Measurements from ENCODE around the gene DMAP1.
"Not testable (repeated sequence)": the region's sequence is repeated elsewhere in the genome, so short reads cannot be mapped to it uniquely, and the experiment has no call there.

The DMAP1 gene, protein sequence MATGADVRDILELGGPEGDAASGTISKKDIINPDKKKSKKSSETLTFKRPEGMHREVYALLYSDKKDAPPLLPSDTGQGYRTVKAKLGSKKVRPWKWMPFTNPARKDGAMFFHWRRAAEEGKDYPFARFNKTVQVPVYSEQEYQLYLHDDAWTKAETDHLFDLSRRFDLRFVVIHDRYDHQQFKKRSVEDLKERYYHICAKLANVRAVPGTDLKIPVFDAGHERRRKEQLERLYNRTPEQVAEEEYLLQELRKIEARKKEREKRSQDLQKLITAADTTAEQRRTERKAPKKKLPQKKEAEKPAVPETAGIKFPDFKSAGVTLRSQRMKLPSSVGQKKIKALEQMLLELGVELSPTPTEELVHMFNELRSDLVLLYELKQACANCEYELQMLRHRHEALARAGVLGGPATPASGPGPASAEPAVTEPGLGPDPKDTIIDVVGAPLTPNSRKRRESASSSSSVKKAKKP

DNA sequence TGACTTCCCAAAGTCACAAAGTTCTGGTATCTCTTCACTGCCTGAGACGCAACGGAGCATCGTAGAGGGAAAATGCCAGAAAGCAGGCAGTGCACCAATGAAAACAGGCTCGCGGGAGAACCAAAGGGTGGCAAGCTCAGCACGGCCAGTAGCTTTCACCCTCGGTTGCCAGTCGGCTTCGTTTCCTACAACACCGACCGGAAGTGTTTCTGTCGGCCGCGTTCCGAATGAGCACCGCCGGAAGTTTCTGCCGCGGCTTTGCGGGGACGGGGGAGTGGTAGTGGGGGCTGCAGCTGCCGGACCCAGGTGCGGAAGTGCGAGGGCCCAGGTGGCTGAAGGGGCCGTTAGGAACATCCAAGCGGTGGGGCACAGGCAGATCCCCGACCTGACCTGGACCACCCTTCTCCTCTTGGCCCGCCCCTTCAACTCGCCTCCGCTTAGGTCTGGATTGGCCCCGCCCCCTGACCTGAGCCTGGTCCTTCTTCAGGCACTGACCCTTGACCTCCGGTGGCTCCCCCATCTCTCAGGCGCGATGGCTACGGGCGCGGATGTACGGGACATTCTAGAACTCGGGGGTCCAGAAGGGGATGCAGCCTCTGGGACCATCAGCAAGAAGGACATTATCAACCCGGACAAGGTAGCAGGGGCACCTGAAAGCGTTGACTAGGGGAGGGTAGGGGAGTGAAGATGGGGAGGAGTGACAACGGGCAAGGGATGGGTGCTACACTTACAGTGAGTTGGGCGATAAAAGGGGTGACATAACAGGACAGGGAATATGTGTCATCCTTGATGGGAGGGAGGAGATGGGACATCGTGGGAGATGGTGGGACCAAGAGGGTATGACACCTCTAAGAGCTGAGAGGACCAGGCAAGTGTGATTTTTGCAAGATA is at the start of gene DMAP1:
Gene DMAP1, plus strand, starts transcription at position 250 of the 891 bp plus-strand sequence. Its CDS starts 283 bp downstream, at position 533.
- DNase-seq, result peak; percentile 80

DNA sequence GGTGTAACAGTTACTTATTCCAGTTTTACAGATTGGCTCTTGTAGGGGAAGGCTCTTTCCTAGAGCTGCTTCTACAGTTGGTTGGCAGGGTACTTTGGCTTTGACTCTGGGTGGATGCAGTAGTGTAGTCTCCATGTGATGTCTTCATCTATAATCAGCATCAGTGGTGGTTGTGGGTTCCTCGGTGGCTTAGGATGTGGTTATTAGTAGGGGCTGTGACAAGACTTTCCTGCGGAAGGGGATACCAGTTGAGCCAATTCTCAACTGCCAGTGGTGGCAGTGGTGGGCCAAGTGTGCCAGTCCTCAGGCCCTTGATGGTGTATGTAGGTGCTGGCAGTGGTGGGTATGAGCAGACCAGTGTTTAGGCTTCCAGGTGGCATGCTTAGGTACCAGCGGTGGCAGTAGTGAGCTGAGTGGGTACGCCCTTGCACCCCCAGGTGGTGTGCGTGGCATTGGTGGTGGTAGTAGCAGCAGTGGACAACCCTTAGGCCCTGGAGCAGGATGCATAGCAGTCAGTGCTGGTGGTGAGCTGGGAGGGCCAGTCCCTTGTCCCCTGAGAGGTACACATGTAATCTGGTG is 44.7 kb upstream of the DMAP1 start:
- no peak for DNase-seq

DNA sequence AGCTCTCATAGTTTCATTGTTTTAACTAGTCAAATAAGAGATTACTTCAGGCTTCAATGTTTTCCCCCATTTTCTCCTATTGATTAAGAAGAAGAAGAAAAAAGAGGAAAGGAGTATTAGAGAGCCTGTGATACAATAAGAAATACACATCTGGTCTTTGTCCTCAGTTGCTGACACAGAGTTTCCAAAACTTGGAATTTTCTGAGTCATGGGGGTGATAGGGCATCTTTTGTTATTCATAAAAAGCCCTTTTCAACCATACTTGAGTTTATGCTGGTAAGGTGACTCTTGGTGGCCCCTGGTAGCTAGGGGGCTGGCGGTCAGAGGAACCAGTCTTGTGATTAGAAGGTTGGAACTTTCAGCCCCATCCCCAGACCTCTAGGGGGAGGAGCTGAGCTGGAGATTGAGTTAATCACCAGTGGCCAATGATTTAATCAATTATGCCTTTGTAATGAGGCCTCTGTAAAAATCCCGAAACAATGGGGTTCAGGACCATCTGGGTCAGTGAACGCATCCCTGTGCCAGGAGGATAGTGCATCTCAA is 42.9 kb upstream of the DMAP1 start:
- DNase-seq, result no peak

DNA sequence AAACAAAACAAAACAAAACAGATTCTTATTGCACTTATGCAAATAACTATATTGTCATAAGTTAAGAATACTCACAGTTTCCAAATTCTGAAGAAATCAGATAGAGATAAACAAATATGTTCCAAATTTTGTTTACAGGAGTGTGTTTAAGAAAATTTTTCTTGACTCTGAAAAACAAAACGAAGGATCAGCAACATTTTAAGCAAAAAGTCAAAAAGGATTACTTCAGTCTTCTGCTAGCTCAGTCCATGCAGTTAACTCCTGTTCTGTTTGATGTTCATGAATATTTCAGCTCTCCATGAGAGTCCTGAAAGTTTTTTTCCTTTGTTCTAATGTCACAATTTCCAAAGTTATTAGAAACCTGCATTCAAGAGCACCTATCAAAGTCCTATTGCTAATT is 38.6 kb upstream of the DMAP1 start:
- DNase-seq, result no peak

DNA sequence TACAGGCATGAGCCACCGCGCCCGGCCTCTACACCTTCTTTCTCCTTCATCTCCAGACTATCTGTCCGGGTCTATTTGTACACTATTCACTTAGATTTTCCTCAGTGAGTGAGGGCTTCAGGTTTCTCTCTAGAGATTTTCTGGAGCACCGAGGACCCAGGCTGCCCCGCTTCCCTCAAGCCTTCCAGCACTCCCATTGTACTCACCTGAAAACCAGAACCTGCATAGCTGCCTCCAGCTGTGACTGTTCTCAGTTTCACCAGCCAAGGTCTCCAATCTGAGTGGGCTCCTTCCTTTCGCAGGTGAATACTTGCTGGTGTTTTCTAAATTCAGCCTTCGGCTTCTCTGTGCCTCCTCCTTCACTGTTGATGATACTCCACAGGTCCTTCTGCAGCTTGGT is 12.9 kb upstream of the DMAP1 start:
- no peak for DNase-seq

DNA sequence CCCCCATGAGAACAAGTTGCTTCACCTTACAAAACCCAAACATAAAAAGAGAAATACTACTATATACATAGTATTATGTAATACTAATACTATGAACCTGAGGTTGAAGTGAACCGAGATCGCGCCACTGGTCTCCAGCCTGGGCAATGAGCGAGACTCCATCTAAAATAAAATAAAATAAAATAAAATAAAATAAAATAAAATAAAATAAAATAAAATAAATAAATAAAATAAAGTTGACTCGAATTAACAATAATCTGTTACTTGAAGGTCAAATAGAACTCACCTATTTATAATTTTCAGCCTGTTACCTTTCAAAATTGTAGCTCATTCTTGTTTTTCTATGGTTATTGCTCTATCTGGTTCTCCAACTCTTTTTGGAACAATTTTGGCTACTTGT is 6.7 kb upstream of the DMAP1 start:
- not testable (repeated sequence) for DNase-seq

DNA sequence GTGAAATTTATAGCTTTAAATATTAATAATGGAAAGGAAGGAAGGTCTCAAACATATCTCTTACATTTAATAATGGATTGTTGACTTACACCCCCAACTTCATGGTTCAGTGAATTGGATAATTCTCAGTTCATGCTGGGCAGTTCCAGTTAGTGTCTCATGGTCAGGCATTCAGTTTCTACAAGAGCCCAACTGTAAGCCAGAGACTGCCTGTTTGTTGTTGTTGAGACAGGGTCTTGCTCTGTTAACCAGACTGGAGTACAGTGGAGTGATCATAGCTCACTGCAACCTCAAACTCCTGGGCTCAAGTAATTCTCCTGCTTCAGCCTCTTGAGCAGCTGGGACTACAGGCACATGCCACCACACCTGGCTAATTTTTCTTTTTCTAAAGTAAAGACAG is 5.0 kb upstream of the DMAP1 start:
- DNase-seq, result no peak

DNA sequence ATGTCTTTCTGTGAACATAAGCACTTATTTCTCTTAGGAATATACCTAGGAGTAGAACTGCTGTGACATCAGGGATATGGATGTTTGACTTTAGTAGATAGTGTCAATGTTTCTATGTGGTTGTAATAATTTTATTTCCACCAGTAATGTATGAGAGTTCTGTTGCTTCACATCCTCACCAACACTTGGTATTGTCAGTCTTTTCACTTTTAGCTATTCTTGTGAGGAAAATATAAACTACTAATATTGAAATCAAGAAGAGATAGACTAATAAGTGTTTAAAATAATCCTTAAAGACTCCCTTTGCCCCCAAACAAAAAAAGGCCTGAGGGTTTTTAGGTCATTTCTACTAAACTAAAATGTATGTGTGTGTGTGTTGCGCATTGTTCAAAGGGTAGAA is 2.7 kb upstream of the DMAP1 start:
- no peak for DNase-seq

DNA sequence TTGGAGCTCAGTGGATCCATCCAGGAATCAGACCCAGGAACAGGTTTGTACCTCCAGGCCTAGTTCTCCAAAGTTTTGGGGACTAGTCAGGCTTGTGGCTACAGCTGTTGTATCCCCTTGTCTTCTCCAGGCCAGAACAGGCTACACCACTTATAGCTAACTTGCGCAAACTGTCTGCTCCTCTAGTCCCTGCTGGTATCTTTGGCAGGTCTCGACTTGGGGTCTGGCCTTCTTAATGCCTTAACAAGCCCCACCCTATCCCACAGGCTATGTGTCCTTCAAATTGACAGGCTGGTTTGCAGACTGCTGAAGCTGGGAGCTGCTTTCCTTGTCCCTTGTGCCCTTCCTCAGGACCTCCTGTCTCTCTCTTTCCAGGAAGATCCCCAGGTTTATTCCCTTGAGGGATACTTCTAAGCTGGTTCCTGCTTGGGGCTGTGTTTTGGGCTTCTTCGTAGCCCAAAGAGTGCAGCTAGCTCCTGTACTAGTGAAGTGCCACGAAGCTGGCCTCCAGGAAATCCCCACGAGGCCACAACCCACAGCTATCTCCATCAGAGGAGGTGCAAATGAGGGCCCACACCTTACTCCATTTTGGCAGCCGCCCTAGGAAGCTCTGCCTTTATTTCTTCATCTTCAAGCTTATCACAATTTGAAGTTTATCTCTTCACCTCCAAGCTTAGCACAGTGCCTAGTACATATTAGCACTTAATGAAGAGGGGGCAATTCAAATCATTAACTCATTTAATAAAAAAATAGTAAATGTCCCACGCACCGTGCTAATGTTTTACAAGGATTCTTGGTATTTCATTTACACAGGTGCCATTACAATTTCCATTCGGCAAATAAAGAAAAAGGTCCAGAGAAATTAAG is 683 bp upstream of the DMAP1 start:
- DNase-seq, result peak; percentile 28

DNA sequence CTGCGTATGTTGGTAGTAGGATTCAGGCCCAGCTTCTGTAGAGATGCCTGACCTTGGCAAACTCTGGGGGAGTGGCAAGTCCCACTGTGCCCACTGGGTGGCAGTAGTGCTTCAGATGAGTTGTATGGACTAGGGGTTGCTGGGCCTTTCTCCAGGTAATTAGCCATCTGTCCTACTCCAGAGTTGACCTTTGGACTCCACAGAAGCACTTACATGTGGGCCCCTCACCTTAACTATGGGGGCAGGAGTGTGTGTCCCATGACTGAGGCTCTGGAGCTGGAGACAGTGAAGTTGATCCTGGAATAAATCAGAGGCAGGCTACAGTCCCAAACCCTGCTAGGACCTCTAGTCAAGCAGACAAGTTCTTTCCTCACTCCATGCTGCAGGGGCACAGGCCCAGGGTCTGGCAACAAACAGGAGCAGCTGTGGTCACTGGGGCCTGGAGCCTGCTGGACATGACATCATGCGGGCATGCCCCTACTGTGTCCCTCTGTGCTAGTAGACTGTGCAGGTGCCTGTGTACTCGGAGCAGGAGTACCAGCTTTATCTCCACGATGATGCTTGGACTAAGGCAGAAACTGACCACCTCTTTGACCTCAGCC is 4.6 kb downstream of the DMAP1 start:
- DNase-seq, result peak; percentile 76

DNA sequence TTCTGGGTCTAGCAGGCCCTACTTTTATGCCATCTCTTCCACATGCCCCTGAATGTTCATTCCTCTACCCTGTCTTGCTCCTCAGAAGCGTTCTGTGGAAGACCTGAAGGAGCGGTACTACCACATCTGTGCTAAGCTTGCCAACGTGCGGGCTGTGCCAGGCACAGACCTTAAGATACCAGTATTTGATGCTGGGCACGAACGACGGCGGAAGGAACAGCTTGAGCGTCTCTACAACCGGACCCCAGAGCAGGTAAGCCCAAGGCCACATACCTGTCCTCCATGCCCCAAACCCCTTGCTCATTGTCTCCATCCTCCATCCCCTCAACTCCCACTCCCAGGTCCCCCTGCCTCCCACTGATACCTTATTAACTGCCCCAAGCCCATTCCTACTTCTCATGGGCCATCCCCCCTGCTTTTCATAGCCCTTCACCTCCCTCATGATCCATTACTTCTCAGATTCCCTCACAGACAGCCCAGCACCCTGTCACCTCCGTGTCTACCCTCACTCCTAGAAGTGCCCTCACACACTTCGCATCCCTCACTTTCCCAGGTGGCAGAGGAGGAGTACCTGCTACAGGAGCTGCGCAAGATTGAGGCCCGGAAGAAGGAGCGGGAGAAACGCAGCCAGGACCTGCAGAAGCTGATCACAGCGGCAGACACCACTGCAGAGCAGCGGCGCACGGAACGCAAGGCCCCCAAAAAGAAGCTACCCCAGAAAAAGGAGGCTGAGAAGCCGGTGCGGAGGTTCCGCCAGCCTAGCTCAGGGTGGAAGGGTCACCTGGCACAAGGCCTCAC is 5.4 kb downstream of the DMAP1 start:
- no peak for DNase-seq

DNA sequence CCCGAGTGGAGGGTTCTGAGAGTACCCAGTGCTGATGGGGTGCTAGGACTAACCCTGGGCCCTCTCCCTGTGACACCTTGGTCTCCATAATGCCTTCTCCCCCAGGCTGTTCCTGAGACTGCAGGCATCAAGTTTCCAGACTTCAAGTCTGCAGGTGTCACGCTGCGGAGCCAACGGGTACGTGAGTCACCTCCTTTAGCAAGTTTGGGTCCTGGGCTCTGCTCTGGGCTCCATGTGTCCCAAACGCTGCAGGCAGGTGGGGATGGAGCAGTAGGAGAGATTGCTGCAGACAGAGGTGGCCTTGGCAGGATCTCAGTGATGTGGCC is 6.0 kb downstream of the DMAP1 start:
- no peak for DNase-seq

DNA sequence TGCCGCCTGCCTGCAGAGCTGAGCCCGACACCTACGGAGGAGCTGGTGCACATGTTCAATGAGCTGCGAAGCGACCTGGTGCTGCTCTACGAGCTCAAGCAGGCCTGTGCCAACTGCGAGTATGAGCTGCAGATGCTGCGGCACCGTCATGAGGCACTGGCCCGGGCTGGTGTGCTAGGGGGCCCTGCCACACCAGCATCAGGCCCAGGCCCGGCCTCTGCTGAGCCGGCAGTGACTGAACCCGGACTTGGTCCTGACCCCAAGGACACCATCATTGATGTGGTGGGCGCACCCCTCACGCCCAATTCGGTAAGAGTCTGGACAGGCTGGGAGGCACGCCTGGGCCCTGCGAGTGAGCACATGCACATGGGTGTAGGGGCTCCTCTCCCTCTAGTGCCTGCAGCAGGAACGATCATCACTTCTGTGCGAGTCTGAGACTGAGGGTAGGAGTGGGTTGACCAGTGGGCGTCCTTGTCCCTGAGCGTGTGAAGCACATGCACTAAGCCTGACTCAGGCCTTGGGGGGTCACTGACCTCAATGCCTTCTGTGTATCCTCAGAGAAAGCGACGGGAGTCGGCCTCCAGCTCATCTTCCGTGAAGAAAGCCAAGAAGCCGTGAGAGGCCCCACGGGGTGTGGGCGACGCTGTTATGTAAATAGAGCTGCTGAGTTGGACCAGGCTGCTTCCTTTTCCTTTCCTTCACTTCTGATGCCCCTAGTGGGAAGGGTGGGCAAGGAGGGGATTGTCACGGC is 6.9 kb downstream of the DMAP1 start:
- no peak for DNase-seq

DNA sequence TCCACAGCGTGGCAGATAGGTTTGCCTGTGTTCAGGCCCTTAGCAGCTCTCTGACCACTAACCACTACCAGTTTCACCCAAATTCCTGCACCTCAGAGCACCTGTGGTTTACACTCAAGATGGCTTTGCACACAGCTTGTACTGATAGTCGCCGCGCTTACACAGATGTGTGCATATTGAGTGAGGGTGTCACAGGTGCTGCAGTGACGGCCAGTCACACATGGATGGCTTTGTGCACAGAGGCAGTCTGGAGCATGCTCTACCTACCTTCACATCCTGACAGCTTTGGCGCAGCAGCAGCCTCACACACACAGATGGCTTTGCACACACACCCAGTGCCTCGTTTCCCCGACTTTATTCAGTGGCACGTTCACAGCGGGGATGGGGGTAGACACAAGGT is 7.5 kb downstream of the DMAP1 start:
- DNase-seq, result no peak

DNA sequence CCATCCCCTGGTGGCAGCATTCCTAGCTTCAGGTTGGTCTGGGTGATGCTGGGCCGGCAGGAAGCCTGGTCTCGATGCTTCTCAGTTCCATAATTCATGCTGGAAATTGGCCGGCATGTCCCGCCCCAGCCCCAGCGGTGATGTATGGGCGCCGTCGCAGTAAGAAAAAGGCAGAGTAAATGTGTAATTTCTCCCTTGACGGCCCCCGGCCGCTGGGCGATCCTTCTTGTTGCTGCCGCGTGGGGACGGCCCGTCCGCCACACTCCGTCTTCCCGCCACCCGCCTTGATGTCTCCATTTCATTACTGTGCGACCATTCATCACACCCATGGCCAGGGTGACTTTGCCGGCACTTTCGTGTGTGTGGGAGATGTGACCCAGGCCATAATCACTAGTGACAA is 8.5 kb downstream of the DMAP1 start:
- no peak for DNase-seq

DNA sequence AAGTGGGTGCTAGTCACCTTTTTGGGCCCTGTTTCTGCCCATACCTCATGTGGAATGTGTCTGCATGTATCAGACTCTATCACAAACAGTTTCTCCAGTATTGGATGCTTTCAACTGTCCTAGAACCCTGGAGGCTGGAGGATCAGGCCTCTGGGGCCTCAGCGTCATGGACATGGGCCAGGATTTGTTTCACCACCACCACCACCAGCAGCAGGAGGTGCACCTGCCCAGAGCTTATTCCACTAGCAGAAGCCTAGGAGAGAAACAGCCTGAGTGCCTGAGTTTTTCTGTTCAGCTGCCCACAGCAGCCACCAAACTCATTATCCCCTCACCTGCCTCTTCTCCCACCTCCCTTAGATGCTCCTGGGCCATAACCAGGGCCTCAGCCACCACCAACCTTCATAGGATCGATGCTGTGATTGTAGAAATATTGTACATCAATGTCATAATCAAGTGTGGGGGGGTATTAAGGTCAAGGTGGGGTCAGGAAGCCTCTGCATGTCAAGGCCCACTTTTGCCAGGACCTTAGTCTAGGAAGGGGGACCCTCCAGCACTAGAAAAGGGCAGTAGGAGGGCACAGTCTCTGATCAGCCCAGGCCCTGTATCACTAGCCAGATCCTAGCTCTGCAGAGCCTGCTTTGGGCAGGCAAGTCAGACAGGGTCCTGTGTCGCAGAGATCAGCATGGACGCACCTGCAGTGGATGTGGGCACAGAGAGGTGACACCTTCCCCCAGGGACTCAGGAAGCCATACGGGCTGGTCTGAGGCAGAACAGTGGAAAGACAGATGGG is 9.3 kb downstream of the DMAP1 start:
- no peak for DNase-seq

DNA sequence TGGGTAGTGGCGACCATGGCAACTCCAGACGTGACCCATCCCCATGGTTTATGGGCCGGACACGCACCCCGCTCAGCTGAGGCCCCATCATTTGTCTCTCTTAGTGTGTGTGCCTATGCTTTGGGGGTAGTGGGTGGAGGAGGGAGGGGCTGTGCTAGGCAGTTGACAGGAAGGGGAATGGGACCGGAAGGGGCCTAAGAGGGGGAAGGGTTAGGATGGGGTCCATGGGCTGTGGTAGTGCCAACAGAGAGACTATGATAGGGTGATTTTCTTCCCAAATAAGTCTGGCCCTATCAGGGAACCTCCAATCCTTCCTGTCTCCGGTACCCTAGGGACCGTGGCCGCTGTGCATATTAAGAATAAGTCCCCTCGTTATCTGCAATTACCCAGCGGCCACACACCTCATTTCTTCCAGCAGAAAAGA is 9.9 kb downstream of the DMAP1 start:
- DNase-seq, result no peak

DNA sequence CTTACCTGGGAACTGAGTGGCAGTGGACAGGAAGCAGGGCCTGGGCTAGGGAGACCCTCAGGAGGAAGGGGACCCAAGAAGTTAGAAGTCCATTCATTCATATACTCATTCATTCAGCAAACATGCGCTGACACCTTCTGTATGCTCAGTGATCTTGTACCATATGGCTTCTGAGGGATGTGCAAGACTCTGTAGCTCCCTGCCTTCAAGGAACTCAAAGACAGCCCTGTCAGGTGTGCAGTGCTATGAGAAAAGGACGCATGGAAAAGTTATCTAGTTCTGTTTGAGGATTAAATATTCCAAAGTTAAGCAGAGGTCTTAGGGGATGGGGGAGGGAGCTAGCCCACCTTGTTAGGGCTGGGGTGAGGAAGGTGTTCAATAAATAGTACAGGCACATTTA is 12.5 kb downstream of the DMAP1 start:
- DNase-seq, result no peak

DNA sequence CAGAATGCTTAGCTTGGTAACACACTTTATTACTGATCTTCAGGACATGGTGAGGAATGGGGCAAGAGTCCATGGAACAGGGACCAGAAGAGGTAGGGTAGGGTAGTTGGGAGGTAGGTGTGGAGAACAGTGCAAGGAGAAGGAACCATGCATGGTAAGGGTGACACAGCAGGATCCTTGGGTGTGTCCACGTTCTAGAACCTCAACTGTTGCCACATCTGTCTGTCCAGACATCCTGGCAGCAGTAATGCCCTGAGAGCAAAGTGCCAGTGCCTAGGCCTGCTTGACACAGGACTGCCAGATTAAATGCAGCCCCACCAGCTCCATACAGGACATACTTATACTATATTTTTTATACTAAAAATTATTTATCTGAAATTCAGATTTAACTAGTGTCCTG is 13.9 kb downstream of the DMAP1 start:
- no peak for DNase-seq

DNA sequence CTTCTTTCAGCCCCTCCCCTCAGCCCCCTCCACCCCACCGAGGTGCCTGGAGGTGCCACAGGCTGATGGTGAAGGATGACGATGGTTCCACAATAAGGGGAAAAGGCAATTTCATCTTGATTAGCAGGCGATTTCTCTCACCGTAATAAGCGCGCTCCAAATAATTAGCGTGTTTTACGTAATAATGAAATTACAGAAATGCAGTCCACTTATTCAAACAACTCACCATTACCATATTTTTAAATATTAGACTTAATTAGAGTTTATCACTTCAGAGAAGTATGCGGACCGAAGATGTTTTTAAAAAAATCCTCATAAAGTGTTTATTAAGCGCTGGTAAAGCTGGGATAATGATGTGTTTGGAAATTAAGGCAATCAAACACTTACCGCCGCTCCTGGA is 14.9 kb downstream of the DMAP1 start:
- DNase-seq, result no peak

Data from activated naive CD4-positive, alpha-beta T cell treated with anti-CD3 and anti-CD28 coated beads, Interleukin-2, amount 50 U/mL, for 16 hours (primary cell).